GM12878 (cell line): ENCODE results near the gene DIP2A. TPM values are rescaled to one million over a fixed set of nuclear protein-coding genes. Genes with fewer than 3 reads are reported as not detected.

ENCODE experiments used
- ATAC-seq: fragments of 200-7000 bp; cut with Tn5 transposase; 3 replicates; pipeline ENCODE4 v1.9.1; 2020; ENCODE audit warnings: mild to moderate bottlenecking, moderate library complexity
- BruUV-seq: library from RNA; stranded (reverse); fragments of 400-500 nt; replicated peaks from 2 replicates; lab custom pipeline; 2021; lab: Mats Ljungman, UMichigan
- CTCF ChIA-PET: fragments of 300-600 bp; sonication (Branson Sonifier 250); formaldehyde crosslinking; extraction: SDS; loops from one replicate; lab custom pipeline; 2021; ENCODE audit warnings: inconsistent platforms; lab: Yijun Ruan, JAX
- POLR2A ChIA-PET: fragments of 350-600 bp; formaldehyde crosslinking; extraction: SDS; loops from one replicate; lab custom pipeline; 2021; ENCODE audit warnings: inconsistent platforms; lab: Charles Lee
- RAD21 ChIA-PET: fragments of 300-600 bp; sonication (Branson Sonifier 250); formaldehyde crosslinking; loops from one replicate; lab custom pipeline; 2023; ENCODE audit warnings: antibody characterized with exemption; ENCODE audit not compliant: unreplicated experiment; lab: Charles Lee
- SMC1A ChIA-PET: fragments of 300-600 bp; sonication (Branson Sonifier 250); formaldehyde crosslinking; loops from one replicate; lab custom pipeline; 2023; ENCODE audit not compliant: unreplicated experiment, uncharacterized antibody; lab: Charles Lee
- DNase-seq: peaks from one replicate; pipeline ENCODE4 v3.0.0-alpha.2; 2011; ENCODE audit warnings: low read depth, low spot score
- FAIRE-seq: peaks from 3 replicates; lab custom pipeline; 2011; peaks lifted over from hg19 to GRCh38; lab: Jason Lieb, UNC
- H2AFZ ChIP-seq: 2 replicates; pipeline ENCODE4 v1.6.0; 2011; ENCODE audit warnings: low read depth, low read length, control low read depth; ENCODE audit not compliant: control insufficient read depth
- H3K27ac ChIP-seq: 2 replicates; pipeline ENCODE4 v1.5.1; 2011; ENCODE audit warnings: control low read depth; ENCODE audit not compliant: control insufficient read depth, insufficient read depth
- H3K27me3 ChIP-seq, 2 experiments: replicated peaks in 1 of 2; 2 replicates each; pipeline versions ENCODE4 v1.6.0 to v1.6.1; 2011; ENCODE audit warnings: low read length in 1 of 2; ENCODE audit not compliant: control insufficient read depth in 2 of 2, insufficient read depth in 2 of 2
- H3K36me3 ChIP-seq, 2 experiments: 2 replicates each; pipeline ENCODE4 v1.5.1; 2011; ENCODE audit warnings: low read length in 1 of 2; ENCODE audit not compliant: control insufficient read depth in 2 of 2, insufficient read depth in 2 of 2
- H3K4me1 ChIP-seq: 2 replicates; pipeline ENCODE4 v1.6.1; 2011; ENCODE audit warnings: mild to moderate bottlenecking, low read length, moderate library complexity, mixed read lengths; ENCODE audit not compliant: control insufficient read depth, insufficient read depth
- H3K4me2 ChIP-seq: 2 replicates; pipeline ENCODE4 v1.6.0; 2011; ENCODE audit warnings: control low read depth; ENCODE audit not compliant: control insufficient read depth, insufficient read depth
- H3K4me3 ChIP-seq: fragments of 200-600 bp; sonication (generic); 2 replicates; pipeline ENCODE4 v1.5.1; 2016
- H3K79me2 ChIP-seq: 2 replicates; pipeline ENCODE4 v1.6.0; 2011; ENCODE audit warnings: low read length; ENCODE audit not compliant: control insufficient read depth, insufficient read depth
- H3K9ac ChIP-seq: 2 replicates; pipeline ENCODE4 v1.8.0; 2011; ENCODE audit warnings: low read length, control low read depth, mixed read lengths; ENCODE audit not compliant: control insufficient read depth, insufficient read depth
- H3K9me3 ChIP-seq: replicated peaks from 3 replicates; pipeline ENCODE4 v1.5.1; 2011; ENCODE audit warnings: mild to moderate bottlenecking, low read length; ENCODE audit not compliant: control insufficient read depth, insufficient read depth
- H4K20me1 ChIP-seq: 2 replicates; pipeline ENCODE4 v1.6.0; 2011; ENCODE audit not compliant: control insufficient read depth, insufficient read depth
- BACH1 ChIP-seq: fragments of 450-650 bp; IDR thresholded peaks from 2 replicates; pipeline ENCODE4 v1.6.1; 2017; ENCODE audit warnings: mild to moderate bottlenecking, borderline replicate concordance
- BHLHE40 ChIP-seq, 2 experiments: fragments of 450-650 bp in 1 of 2; IDR thresholded peaks; 2 replicates each; pipeline ENCODE4 v1.6.1; 2011 to 2017; ENCODE audit warnings: low read depth in 2 of 2, borderline replicate concordance in 1 of 2, improper control_type of control experiment in 1 of 2, low read length in 1 of 2, mild to moderate bottlenecking in 1 of 2
- E2F8 ChIP-seq: fragments of 450-650 bp; IDR thresholded peaks from 2 replicates; pipeline ENCODE4 v1.6.1; 2018; ENCODE audit warnings: mild to moderate bottlenecking, low read depth, moderate library complexity; ENCODE audit not compliant: partially characterized antibody
- ESRRA ChIP-seq: IDR thresholded peaks from 2 replicates; pipeline ENCODE4 v1.6.1; 2012; ENCODE audit warnings: mild to moderate bottlenecking, low read length, improper control_type of control experiment
- SIN3A ChIP-seq: IDR thresholded peaks from 2 replicates; pipeline ENCODE4 v1.6.1; 2012; ENCODE audit warnings: low read depth, low read length, improper control_type of control experiment
- SKIL ChIP-seq: fragments of 450-650 bp; IDR thresholded peaks from 2 replicates; pipeline ENCODE4 v1.6.1; 2017; ENCODE audit warnings: mild to moderate bottlenecking, low read depth, inconsistent platforms; ENCODE audit not compliant: poor library complexity, severe bottlenecking
- USF2 ChIP-seq: IDR thresholded peaks from 2 replicates; pipeline ENCODE4 v1.6.1; 2011; ENCODE audit warnings: low read depth, low read length, improper control_type of control experiment, borderline replicate concordance
- WRNIP1 ChIP-seq: IDR thresholded peaks from 2 replicates; pipeline ENCODE4 v1.6.1; 2011; ENCODE audit warnings: low read depth, low read length, improper control_type of control experiment, borderline replicate concordance
- ZNF24 ChIP-seq: fragments of 450-650 bp; IDR thresholded peaks from 2 replicates; pipeline ENCODE4 v1.6.1; 2017; ENCODE audit warnings: antibody characterized with exemption, mild to moderate bottlenecking
- ZNF592 ChIP-seq: fragments of 450-650 bp; IDR thresholded peaks from 2 replicates; pipeline ENCODE4 v1.6.1; 2017; ENCODE audit warnings: mild to moderate bottlenecking, moderate library complexity
- WGBS: methylation state at CpG from one replicate; pipeline ENCODE4 v1.1.6; 2016; ENCODE audit warnings: low lambda C conversion rate; ENCODE audit not compliant: insufficient replicate concordance, insufficient coverage; ENCODE audit errors: missing lambda C conversion rate; 5-methylcytosine and 5-hydroxymethylcytosine counted together
- in situ Hi-C: fragments of 300-500 bp; cut with MboI; formaldehyde crosslinking; loops from 9 replicates; pipeline ENCODE4 v1.14.3; 2018; ENCODE audit warnings: mixed read lengths
- intact Hi-C: fragments of 100-400 bp; cut with micrococcal nuclease; formaldehyde crosslinking; loops from one replicate; pipeline ENCODE4 v1.14.2; 2022; ENCODE audit not compliant: unreplicated experiment
- polyA plus RNA-seq, 11 experiments: library from polyadenylated mRNA; depleted of rRNA in 4 of 11; unstranded in 6 of 11; stranded (reverse) in 5 of 11; fragments of >200 nt; fragmentation: Nextera tagmentation in 4 of 11; fragmentation: Illumina TruSeq in 1 of 11; extraction: Ambion mirVana in 4 of 11; extraction: Trizol in 1 of 11; gene quantifications; 1 replicate in 1 of 11; 2 replicates in 10 of 11; pipeline versions ENCODE4 v1.2.1 to v1.2.3, GENCODE V29; 2011 to 2016; ENCODE audit warnings: inconsistent platforms in 2 of 11, missing spikeins in 2 of 11, low read depth in 1 of 11
- total RNA-seq, 4 experiments: library from RNA; depleted of rRNA in 3 of 4; stranded (reverse); fragments of >200 nt in 3 of 4; fragmentation: Illumina TruSeq in 1 of 4; extraction: Trizol in 1 of 4; gene quantifications; 2 replicates each; pipeline versions ENCODE4 v1.2.1 to v1.2.3, GENCODE V29; 2013 to 2021

The DIP2A gene
- total and polyA plus RNA-seq, 10 of the 15 experiments (the other 5 are each of a cell fraction or from before 2014, with no cell fraction given), result 1.7 to 25.5 (median 12.2) TPM

GRCh38 chr21:46429754-46430681 lies 28.7 kb upstream of the DIP2A start:
- FAIRE-seq, result no peak
- Histone ChIP-seq H4K20me1 (no peaks in the 10 kb centered on the region), H3K27me3 (no peaks in the 10 kb centered on the region), H3K9me3 (no peaks in the 10 kb centered on the region), H3K36me3 (peaks cover 0 to 28% of the 10 kb centered on the region in 2 experiments; a peak in 3 of 4 replicates), H3K4me2 (no peak overlapping the region), H2AFZ (no peak overlapping the region), H3K4me3 (no peak overlapping the region), H3K27ac (no peak overlapping the region), H3K9ac (no peak overlapping the region), H3K4me1 (no peaks in the 10 kb centered on the region), H3K79me2 (no peaks in the 10 kb centered on the region)
- ChIA-PET SMC1A (interaction anchor here (0.5 kb wide), 1 partner anchor 9 kb away, joined by 3 read pairs; no protein-coding TSS in a partner anchor), RAD21 (no interaction called here), CTCF (no interaction called here), POLR2A (no interaction called here)
- in situ Hi-C loops, result no loop called here
- intact Hi-C loops, result no loop called here
- ATAC-seq, result no peak
- no peak for DNase-seq
- no TSS peak for BruUV-seq
- WGBS, result 95% methylated on average over 30 of the region's 31 CpGs
- TF ChIP-seq BACH1 (no peak), E2F8 (no peak), ZNF592 (no peak), ESRRA (no peak), SIN3A (no peak), USF2 (no peak), WRNIP1 (no peak), BHLHE40 (IDR thresholded peaks at IDR 0.05; ENCODE audit: borderline replicate concordance in 1 of 2, low read depth in 2 of 2, low read length in 1 of 2) (no peak), ZNF24 (no peak), SKIL (no peak)
